K562 (cell line): ENCODE data around the gene ATP13A4. TPM values are rescaled to one million over a fixed set of nuclear protein-coding genes. Genes with fewer than 3 reads are reported as not detected.
"Not testable (repeated sequence)": the region's sequence is repeated elsewhere in the genome, so short reads cannot be mapped to it uniquely, and the experiment has no call there.

Experiments
- ATAC-seq: fragments of 200-7000 bp; cut with Tn5 transposase; 3 replicates; pipeline ENCODE4 v1.9.1; 2020; ENCODE audit warnings: moderate library complexity
- BruUV-seq: library from RNA; stranded (reverse); fragments of 400-500 nt; replicated peaks from 2 replicates; lab custom pipeline; 2021; lab: Mats Ljungman, UMichigan
- CTCF ChIA-PET: fragments of 300-600 bp; formaldehyde crosslinking; extraction: SDS; loops from one replicate; lab custom pipeline; 2021; ENCODE audit warnings: low intra/inter-chr PET ratio; lab: Yijun Ruan, JAX
- POLR2A ChIA-PET: fragments of 300-600, 350-650 bp; sonication (Branson Sonifier 250); formaldehyde crosslinking; extraction: SDS; loops from one replicate; lab custom pipeline; 2021; ENCODE audit warnings: antibody characterized with exemption, inconsistent platforms; lab: Yijun Ruan, JAX
- DNase-seq, 4 experiments: peaks; one replicate each; pipeline versions ENCODE4 v3.0.0 to v3.0.0-alpha.2; 2011 to 2018; ENCODE audit warnings: low spot score in 3 of 4, mixed read lengths in 3 of 4; ENCODE audit errors: extremely low read depth in 1 of 4
- FAIRE-seq: peaks from 2 replicates; lab custom pipeline; 2011; peaks lifted over from hg19 to GRCh38; lab: Jason Lieb, UNC
- H2AFZ ChIP-seq: 2 replicates; pipeline ENCODE4 v1.6.0; 2011; ENCODE audit warnings: low read depth, low read length, control low read depth, inconsistent platforms
- H3K27ac ChIP-seq: fragments of 200-600 bp; 3 replicates; pipeline ENCODE4 v1.8.0; 2011; ENCODE audit warnings: low read depth, mild to moderate bottlenecking, control low read depth, inconsistent platforms, low read length, moderate library complexity, mixed read lengths; ENCODE audit errors: extremely low read depth
- H3K27me3 ChIP-seq, 2 experiments: fragments of 300-600 bp in 1 of 2; 2 replicates in 1 of 2; 3 replicates in 1 of 2; pipeline versions ENCODE4 v1.6.0 to v1.8.0; 2011; ENCODE audit warnings: inconsistent platforms in 2 of 2, low read length in 2 of 2, mild to moderate bottlenecking in 1 of 2, mixed read lengths in 1 of 2, moderate library complexity in 1 of 2; ENCODE audit not compliant: control insufficient read depth in 2 of 2, insufficient read depth in 2 of 2
- H3K36me3 ChIP-seq: fragments of 300-600 bp; 3 replicates; pipeline ENCODE4 v1.8.0; 2011; ENCODE audit warnings: mild to moderate bottlenecking, low read length, inconsistent platforms; ENCODE audit not compliant: control insufficient read depth, insufficient read depth
- H3K4me1 ChIP-seq, 2 experiments: fragments of 200-600 bp in 1 of 2; replicated peaks in 1 of 2; 2 replicates in 1 of 2; 3 replicates in 1 of 2; pipeline versions ENCODE4 v1.5.1 to v1.8.0; 2011; ENCODE audit warnings: inconsistent platforms in 2 of 2, low read length in 2 of 2, mild to moderate bottlenecking in 1 of 2, mixed read lengths in 1 of 2, moderate library complexity in 1 of 2; ENCODE audit not compliant: control insufficient read depth in 2 of 2, insufficient read depth in 2 of 2
- H3K4me2 ChIP-seq: 2 replicates; pipeline ENCODE4 v1.6.1; 2011; ENCODE audit warnings: low read length, control low read depth, inconsistent platforms, mixed read lengths; ENCODE audit not compliant: insufficient read depth
- H3K4me3 ChIP-seq: fragments of 200-600 bp; sonication (generic), shearing (Covaris generic); 2 replicates; pipeline ENCODE4 v1.5.1; 2016; ENCODE audit warnings: control low read depth, inconsistent platforms
- H3K79me2 ChIP-seq: fragments of 200-600 bp; 3 replicates; pipeline ENCODE4 v1.8.0; 2011; ENCODE audit warnings: low read length, inconsistent platforms; ENCODE audit not compliant: control insufficient read depth, insufficient read depth
- H3K9ac ChIP-seq, 2 experiments: 2 replicates each; pipeline versions ENCODE4 v1.6.0 to v1.6.1; 2011; ENCODE audit warnings: low read depth in 2 of 2, low read length in 2 of 2, control low read depth in 1 of 2, inconsistent platforms in 1 of 2, mild to moderate bottlenecking in 1 of 2, mixed read lengths in 1 of 2; ENCODE audit not compliant: insufficient read depth in 1 of 2
- H3K9me1 ChIP-seq: one replicate; pipeline ENCODE4 v1.6.0; 2011; ENCODE audit warnings: inconsistent platforms, mild to moderate bottlenecking, low read length, moderate library complexity; ENCODE audit not compliant: control insufficient read depth, insufficient read depth
- H3K9me3 ChIP-seq: replicated peaks from 2 replicates; pipeline ENCODE4 v1.5.1; 2011; ENCODE audit warnings: low read depth, low read length, inconsistent platforms; ENCODE audit not compliant: control insufficient read depth, insufficient read depth
- H4K20me1 ChIP-seq: replicated peaks from 2 replicates; pipeline ENCODE4 v1.6.1; 2011; ENCODE audit warnings: low read length, inconsistent platforms, mixed read lengths; ENCODE audit not compliant: control insufficient read depth, insufficient read depth
- CBX8 ChIP-seq: fragments of 200-600 bp; sonication (generic); IDR thresholded peaks from 2 replicates; pipeline ENCODE4 v1.6.1; 2012; ENCODE audit warnings: borderline replicate concordance, mixed run types, low read depth, mild to moderate bottlenecking, moderate library complexity, mixed read lengths, low read length, control low read depth, inconsistent platforms; ENCODE audit not compliant: poor library complexity, severe bottlenecking; ENCODE audit errors: extremely low read depth
- ELK1 ChIP-seq: sonication (generic); formaldehyde crosslinking; IDR thresholded peaks from 2 replicates; pipeline ENCODE4 v1.8.1; 2022; ENCODE audit warnings: missing genetic modification reagents
- JUNB ChIP-seq: fragments of 450-650 bp; formaldehyde crosslinking; conservative IDR thresholded peaks from 2 replicates; pipeline ENCODE4 v1.4.0; 2020; ENCODE audit warnings: mild to moderate bottlenecking
- MAX ChIP-seq: sonication (generic); formaldehyde crosslinking; IDR thresholded peaks from 2 replicates; pipeline ENCODE4 v1.9.0; 2022; ENCODE audit warnings: mild to moderate bottlenecking, missing genetic modification reagents
- NR2F6 ChIP-seq: fragments of 450-650 bp; formaldehyde crosslinking; IDR thresholded peaks from 2 replicates; pipeline ENCODE4 v1.4.0; 2020; ENCODE audit warnings: mild to moderate bottlenecking
- PHF20 ChIP-seq: fragments of 450-650 bp; IDR thresholded peaks from 2 replicates; pipeline ENCODE4 v1.6.1; 2018; ENCODE audit not compliant: partially characterized antibody
- RAD51 ChIP-seq: fragments of 450-650 bp; IDR thresholded peaks from 2 replicates; pipeline ENCODE4 v1.7.1; 2016; ENCODE audit warnings: low read depth, mild to moderate bottlenecking, borderline replicate concordance
- SREBF1 ChIP-seq: fragments of 150-350 bp; IDR thresholded peaks from 2 replicates; pipeline ENCODE4 v1.6.1; 2014; ENCODE audit warnings: antibody characterized with exemption, low read depth, low read length, borderline replicate concordance
- STAT5B ChIP-seq: fragments of 250-450 bp; sonication (Bioruptor Pico); IDR thresholded peaks from 2 replicates; pipeline ENCODE4 v1.8.0; 2021; ENCODE audit warnings: mild to moderate bottlenecking, inconsistent platforms
- ZFP36 ChIP-seq: fragments of 150-350 bp; IDR thresholded peaks from 2 replicates; pipeline ENCODE4 v1.6.1; 2018; ENCODE audit warnings: low read length, low read depth; ENCODE audit not compliant: partially characterized antibody
- ZNF146 ChIP-seq: IDR thresholded peaks from one replicate; pipeline ENCODE4 v1.6.1; 2018; ENCODE audit warnings: missing compliant biosample characterization; ENCODE audit not compliant: unreplicated experiment
- ZNF165 ChIP-seq: fragments of 250-450 bp; sonication (Bioruptor Pico); IDR thresholded peaks from 2 replicates; pipeline ENCODE4 v1.4.0; 2020; ENCODE audit warnings: borderline replicate concordance
- ZNF41 ChIP-seq: fragments of 250-450 bp; sonication (Bioruptor Pico); conservative IDR thresholded peaks from 2 replicates; pipeline ENCODE4 v1.4.0; 2020; ENCODE audit warnings: mild to moderate bottlenecking
- WGBS: fragments of 100-300 bp; shearing (Covaris generic); methylation state at CpG from one replicate; pipeline ENCODE4 v1.1.6; 2016; ENCODE audit warnings: low coverage, mixed read lengths; ENCODE audit not compliant: insufficient coverage; ENCODE audit errors: missing lambda C conversion rate; 5-methylcytosine and 5-hydroxymethylcytosine counted together
- in situ Hi-C: fragments of 300-500 bp; cut with MboI; formaldehyde crosslinking; loops from 4 replicates; pipeline ENCODE4 v1.15.0; 2018; ENCODE audit warnings: inconsistent platforms, mixed read lengths
- intact Hi-C: fragments of 100-400 bp; cut with micrococcal nuclease; formaldehyde crosslinking; loops from 2 replicates; pipeline ENCODE4 v1.14.2; 2022
- polyA plus RNA-seq, 8 experiments: library from polyadenylated mRNA; depleted of rRNA in 4 of 8; stranded (reverse) in 5 of 8; unstranded in 3 of 8; fragments of >200 nt; fragmentation: Nextera tagmentation in 2 of 8; fragmentation: Illumina TruSeq in 1 of 8; extraction: Ambion mirVana in 2 of 8; extraction: Trizol in 1 of 8; gene quantifications; 2 replicates each; pipeline versions ENCODE4 v1.2.1 to v1.2.3, GENCODE V29; 2011 to 2014; ENCODE audit warnings: inconsistent platforms in 1 of 8, missing spikeins in 1 of 8
- total RNA-seq, 7 experiments: library from RNA; depleted of rRNA in 6 of 7; stranded (reverse); fragments of >200 nt in 6 of 7; fragmentation: Illumina TruSeq in 2 of 7; extraction: Trizol in 2 of 7; gene quantifications; 2 replicates each; pipeline versions ENCODE4 v1.2.1 to v1.2.3, GENCODE V29; 2011 to 2021; ENCODE audit warnings: low replicate concordance in 1 of 7

Gene ATP13A4
- total and polyA plus RNA-seq, 9 of the 15 experiments (the other 6 are each of a cell fraction or from before 2014, with no cell fraction given), result 0.03 to 0.14 (median 0.07) TPM; not detected in 6

DNA sequence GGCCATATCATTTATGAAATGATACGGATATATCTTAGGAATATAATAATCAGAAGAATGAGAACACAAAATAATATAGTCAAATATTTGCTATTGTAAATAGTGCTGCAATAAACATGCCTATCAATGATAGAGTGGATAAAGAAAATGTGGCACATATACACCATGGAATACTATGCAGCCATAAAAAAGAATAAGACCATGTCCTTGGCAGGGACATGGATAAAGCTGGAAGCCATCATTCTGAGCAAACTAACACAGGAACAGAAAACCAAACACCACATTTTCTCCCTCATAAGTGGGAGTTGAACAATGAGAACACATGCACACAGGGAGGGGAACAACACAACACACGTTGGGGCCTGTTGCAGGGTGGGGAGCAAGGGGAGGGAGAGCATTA is 28.6 kb downstream of the ATP13A4 start:
- TF ChIP-seq ZNF146 (CRISPR knock-in tag), result peak; percentile 70
- H3K4me2 ChIP-seq, H3K4me1 ChIP-seq, H4K20me1 ChIP-seq, H3K9me1 ChIP-seq, H3K27ac ChIP-seq, POLR2A ChIA-PET, H3K36me3 ChIP-seq, H3K4me3 ChIP-seq, H2AFZ ChIP-seq, CTCF ChIA-PET, DNase-seq, H3K79me2 ChIP-seq, ATAC-seq, H3K27me3 ChIP-seq, H3K9me3 ChIP-seq, intact Hi-C loops, FAIRE-seq, in situ Hi-C loops, BruUV-seq, H3K9ac ChIP-seq: not testable (repeated sequence)
- 0% methylated on average over 2 of the region's 2 CpGs for WGBS

- no peaks in the 10 kb centered on the region for H3K79me2 ChIP-seq
- no peak for FAIRE-seq
- H3K4me1 ChIP-seq, result no peaks in the 10 kb centered on the region
- no peak overlapping the region for H3K4me2 ChIP-seq
- H4K20me1 ChIP-seq, result no peaks in the 10 kb centered on the region
- no peaks in the 10 kb centered on the region; a peak in 1 of 5 replicates for H3K27me3 ChIP-seq
- no peak overlapping the region for H3K4me3 ChIP-seq
- intact Hi-C loops (no loop called here), in situ Hi-C loops (no loop called here)
- H3K9me3 ChIP-seq, result no peaks in the 10 kb centered on the region
- no peaks in the 10 kb centered on the region for H3K9me1 ChIP-seq
- no TSS peak for BruUV-seq
- H3K9ac ChIP-seq, result no peak overlapping the region
- no peak for TF ChIP-seq STAT5B (CRISPR knock-in tag)
- no peak for TF ChIP-seq ZNF165 (CRISPR knock-in tag)
- no peak for TF ChIP-seq ZNF41 (CRISPR knock-in tag)
- TF ChIP-seq MAX (CRISPR knock-in tag), result no peak
- no peak for TF ChIP-seq ELK1
- TF ChIP-seq SREBF1, result no peak
- no peak for TF ChIP-seq RAD51
- no peak for TF ChIP-seq JUNB (CRISPR knock-in tag)
- no peak for TF ChIP-seq NR2F6 (CRISPR knock-in tag)
- no peak for TF ChIP-seq ZFP36
- TF ChIP-seq PHF20, result no peak
- TF ChIP-seq CBX8, result no peak
- H3K27ac ChIP-seq, result no peak overlapping the region
- ChIA-PET CTCF (no interaction called here), POLR2A (no interaction called here)
- 0% methylated on average over 4 of the region's 4 CpGs for WGBS
- H2AFZ ChIP-seq, result no peak overlapping the region
- H3K36me3 ChIP-seq, result no peaks in the 10 kb centered on the region
- DNase-seq, result no peak
- no peak for ATAC-seq
Observed at GRCh38 chr3:193522473-193522872, 32.2 kb downstream of the ATP13A4 start.
